GM12878 (cell line): ENCODE data around the gene CCDC57. TPM values are rescaled to one million over a fixed set of nuclear protein-coding genes. Genes with fewer than 3 reads are reported as not detected.

Experiments
- ATAC-seq: fragments of 200-7000 bp; cut with Tn5 transposase; 3 replicates; pipeline ENCODE4 v1.9.1; 2020; ENCODE audit warnings: mild to moderate bottlenecking, moderate library complexity
- BruUV-seq: library from RNA; stranded (reverse); fragments of 400-500 nt; replicated peaks from 2 replicates; lab custom pipeline; 2021; lab: Mats Ljungman, UMichigan
- CTCF ChIA-PET: fragments of 300-600 bp; sonication (Branson Sonifier 250); formaldehyde crosslinking; extraction: SDS; loops from one replicate; lab custom pipeline; 2021; ENCODE audit warnings: inconsistent platforms; lab: Yijun Ruan, JAX
- POLR2A ChIA-PET: fragments of 350-600 bp; formaldehyde crosslinking; extraction: SDS; loops from one replicate; lab custom pipeline; 2021; ENCODE audit warnings: inconsistent platforms; lab: Charles Lee
- RAD21 ChIA-PET: fragments of 300-600 bp; sonication (Branson Sonifier 250); formaldehyde crosslinking; loops from one replicate; lab custom pipeline; 2023; ENCODE audit warnings: antibody characterized with exemption; ENCODE audit not compliant: unreplicated experiment; lab: Charles Lee
- SMC1A ChIA-PET: fragments of 300-600 bp; sonication (Branson Sonifier 250); formaldehyde crosslinking; loops from one replicate; lab custom pipeline; 2023; ENCODE audit not compliant: unreplicated experiment, uncharacterized antibody; lab: Charles Lee
- DNase-seq: peaks from one replicate; pipeline ENCODE4 v3.0.0-alpha.2; 2011; ENCODE audit warnings: low read depth, low spot score
- FAIRE-seq: peaks from 3 replicates; lab custom pipeline; 2011; peaks lifted over from hg19 to GRCh38; lab: Jason Lieb, UNC
- H2AFZ ChIP-seq: 2 replicates; pipeline ENCODE4 v1.6.0; 2011; ENCODE audit warnings: low read depth, low read length, control low read depth; ENCODE audit not compliant: control insufficient read depth
- H3K27ac ChIP-seq: 2 replicates; pipeline ENCODE4 v1.5.1; 2011; ENCODE audit warnings: control low read depth; ENCODE audit not compliant: control insufficient read depth, insufficient read depth
- H3K27me3 ChIP-seq, 2 experiments: replicated peaks in 1 of 2; 2 replicates each; pipeline versions ENCODE4 v1.6.0 to v1.6.1; 2011; ENCODE audit warnings: low read length in 1 of 2; ENCODE audit not compliant: control insufficient read depth in 2 of 2, insufficient read depth in 2 of 2
- H3K36me3 ChIP-seq, 2 experiments: 2 replicates each; pipeline ENCODE4 v1.5.1; 2011; ENCODE audit warnings: low read length in 1 of 2; ENCODE audit not compliant: control insufficient read depth in 2 of 2, insufficient read depth in 2 of 2
- H3K4me1 ChIP-seq: 2 replicates; pipeline ENCODE4 v1.6.1; 2011; ENCODE audit warnings: mild to moderate bottlenecking, low read length, moderate library complexity, mixed read lengths; ENCODE audit not compliant: control insufficient read depth, insufficient read depth
- H3K4me2 ChIP-seq: 2 replicates; pipeline ENCODE4 v1.6.0; 2011; ENCODE audit warnings: control low read depth; ENCODE audit not compliant: control insufficient read depth, insufficient read depth
- H3K4me3 ChIP-seq: fragments of 200-600 bp; sonication (generic); 2 replicates; pipeline ENCODE4 v1.5.1; 2016
- H3K79me2 ChIP-seq: 2 replicates; pipeline ENCODE4 v1.6.0; 2011; ENCODE audit warnings: low read length; ENCODE audit not compliant: control insufficient read depth, insufficient read depth
- H3K9ac ChIP-seq: 2 replicates; pipeline ENCODE4 v1.8.0; 2011; ENCODE audit warnings: low read length, control low read depth, mixed read lengths; ENCODE audit not compliant: control insufficient read depth, insufficient read depth
- H3K9me3 ChIP-seq: replicated peaks from 3 replicates; pipeline ENCODE4 v1.5.1; 2011; ENCODE audit warnings: mild to moderate bottlenecking, low read length; ENCODE audit not compliant: control insufficient read depth, insufficient read depth
- H4K20me1 ChIP-seq: 2 replicates; pipeline ENCODE4 v1.6.0; 2011; ENCODE audit not compliant: control insufficient read depth, insufficient read depth
- BACH1 ChIP-seq: fragments of 450-650 bp; IDR thresholded peaks from 2 replicates; pipeline ENCODE4 v1.6.1; 2017; ENCODE audit warnings: mild to moderate bottlenecking, borderline replicate concordance
- BCL3 ChIP-seq: IDR thresholded peaks from 2 replicates; pipeline ENCODE4 v1.6.1; 2011; ENCODE audit warnings: borderline replicate concordance, low read depth, mild to moderate bottlenecking, moderate library complexity, low read length; ENCODE audit not compliant: insufficient read depth, poor library complexity, severe bottlenecking
- CEBPB ChIP-seq, 2 experiments: fragments of 150-350 bp in 1 of 2; IDR thresholded peaks; 2 replicates each; pipeline ENCODE4 v1.6.1; 2012 to 2014; ENCODE audit warnings: low read depth in 2 of 2, low read length in 2 of 2, borderline replicate concordance in 1 of 2, inconsistent platforms in 1 of 2
- E2F4 ChIP-seq: IDR thresholded peaks from 2 replicates; pipeline ENCODE4 v1.6.1; 2012; ENCODE audit warnings: low read depth, low read length, improper control_type of control experiment
- ESRRA ChIP-seq: IDR thresholded peaks from 2 replicates; pipeline ENCODE4 v1.6.1; 2012; ENCODE audit warnings: mild to moderate bottlenecking, low read length, improper control_type of control experiment
- FOS ChIP-seq: IDR thresholded peaks from 3 replicates; pipeline ENCODE4 v1.6.1; 2011; ENCODE audit warnings: borderline replicate concordance; ENCODE audit not compliant: insufficient read length; ENCODE audit errors: extremely low read depth
- FOXK2 ChIP-seq: fragments of 450-650 bp; IDR thresholded peaks from 2 replicates; pipeline ENCODE4 v1.6.1; 2017; ENCODE audit warnings: mild to moderate bottlenecking, moderate library complexity
- HDGF ChIP-seq: fragments of 450-650 bp; IDR thresholded peaks from 2 replicates; pipeline ENCODE4 v1.6.1; 2016; ENCODE audit warnings: antibody characterized with exemption
- KAT2A ChIP-seq: conservative IDR thresholded peaks from 2 replicates; pipeline ENCODE4 v1.6.1; 2011; ENCODE audit warnings: low read depth, low read length; ENCODE audit not compliant: control insufficient read depth
- KLF5 ChIP-seq: fragments of 450-650 bp; IDR thresholded peaks from 2 replicates; pipeline ENCODE4 v1.6.1; 2014; ENCODE audit warnings: mild to moderate bottlenecking; ENCODE audit not compliant: partially characterized antibody
- PAX8 ChIP-seq: fragments of 450-650 bp; IDR thresholded peaks from 2 replicates; pipeline ENCODE4 v1.6.1; 2017; ENCODE audit warnings: mild to moderate bottlenecking, moderate library complexity
- PKNOX1 ChIP-seq: fragments of 450-650 bp; IDR thresholded peaks from 2 replicates; pipeline ENCODE4 v1.6.1; 2016; ENCODE audit warnings: mild to moderate bottlenecking
- RB1 ChIP-seq: fragments of 450-650 bp; formaldehyde crosslinking; IDR thresholded peaks from 2 replicates; pipeline ENCODE4 v1.6.1; 2017; ENCODE audit warnings: mild to moderate bottlenecking, borderline replicate concordance
- SKIL ChIP-seq: fragments of 450-650 bp; IDR thresholded peaks from 2 replicates; pipeline ENCODE4 v1.6.1; 2017; ENCODE audit warnings: mild to moderate bottlenecking, low read depth, inconsistent platforms; ENCODE audit not compliant: poor library complexity, severe bottlenecking
- TARDBP ChIP-seq: IDR thresholded peaks from 2 replicates; pipeline ENCODE4 v1.6.1; 2016; ENCODE audit warnings: borderline replicate concordance
- ZBTB11 ChIP-seq: fragments of 450-650 bp; formaldehyde crosslinking; IDR thresholded peaks from 2 replicates; pipeline ENCODE4 v1.5.0; 2022; ENCODE audit warnings: mild to moderate bottlenecking, missing genetic modification characterization
- WGBS: methylation state at CpG from one replicate; pipeline ENCODE4 v1.1.6; 2016; ENCODE audit warnings: low lambda C conversion rate; ENCODE audit not compliant: insufficient replicate concordance, insufficient coverage; ENCODE audit errors: missing lambda C conversion rate; 5-methylcytosine and 5-hydroxymethylcytosine counted together
- in situ Hi-C: fragments of 300-500 bp; cut with MboI; formaldehyde crosslinking; loops from 9 replicates; pipeline ENCODE4 v1.14.3; 2018; ENCODE audit warnings: mixed read lengths
- intact Hi-C: fragments of 100-400 bp; cut with micrococcal nuclease; formaldehyde crosslinking; loops from one replicate; pipeline ENCODE4 v1.14.2; 2022; ENCODE audit not compliant: unreplicated experiment
- polyA plus RNA-seq, 11 experiments: library from polyadenylated mRNA; depleted of rRNA in 4 of 11; unstranded in 6 of 11; stranded (reverse) in 5 of 11; fragments of >200 nt; fragmentation: Nextera tagmentation in 4 of 11; fragmentation: Illumina TruSeq in 1 of 11; extraction: Ambion mirVana in 4 of 11; extraction: Trizol in 1 of 11; gene quantifications; 1 replicate in 1 of 11; 2 replicates in 10 of 11; pipeline versions ENCODE4 v1.2.1 to v1.2.3, GENCODE V29; 2011 to 2016; ENCODE audit warnings: inconsistent platforms in 2 of 11, missing spikeins in 2 of 11, low read depth in 1 of 11
- total RNA-seq, 4 experiments: library from RNA; depleted of rRNA in 3 of 4; stranded (reverse); fragments of >200 nt in 3 of 4; fragmentation: Illumina TruSeq in 1 of 4; extraction: Trizol in 1 of 4; gene quantifications; 2 replicates each; pipeline versions ENCODE4 v1.2.1 to v1.2.3, GENCODE V29; 2013 to 2021

The CCDC57 gene
- total and polyA plus RNA-seq, 10 of the 15 experiments (the other 5 are each of a cell fraction or from before 2014, with no cell fraction given) = 5.4 to 123 (median 45.8) TPM

GRCh38 chr17:82222816-82223215 lies 10.2 kb upstream of the CCDC57 start:
- no peak for FAIRE-seq
- Histone ChIP-seq H3K79me2 (peaks cover 2% of the 10 kb centered on the region; the same call in 1 of the 2 replicates), H3K4me2 (no peak overlapping the region), H3K27me3 (no peaks in the 10 kb centered on the region; a peak in 1 of 4 replicates), H3K4me1 (peaks cover 2% of the 10 kb centered on the region), H2AFZ (no peak overlapping the region), H3K27ac (no peak overlapping the region), H3K36me3 (no peaks in the 10 kb centered on the region), H3K4me3 (no peak overlapping the region), H3K9me3 (no peaks in the 10 kb centered on the region; the same call in 2 of the 3 replicates), H3K9ac (no peak overlapping the region), H4K20me1 (no peaks in the 10 kb centered on the region)
- ChIA-PET CTCF (no interaction called here), POLR2A (interaction anchor here (0.7 kb wide), 2 partner anchors 46 to 111 kb away, joined by 3 read pairs; partner anchors contain the start of gene SECTM1), SMC1A (no interaction called here), RAD21 (no interaction called here)
- no TSS peak for BruUV-seq
- no peak for DNase-seq
- WGBS = 63% methylated on average over 10 of the region's 10 CpGs
- no peak for ATAC-seq
- in situ Hi-C loops (no loop called here), intact Hi-C loops (no loop called here)
- TF ChIP-seq ESRRA = no peak
- no peak for TF ChIP-seq TARDBP
- no peak for TF ChIP-seq PKNOX1
- no peak for TF ChIP-seq BCL3
- no peak for TF ChIP-seq SKIL
- no peak for TF ChIP-seq BACH1
- TF ChIP-seq FOS = no peak
- no peak for TF ChIP-seq ZBTB11 (CRISPR knock-in tag)
- TF ChIP-seq KAT2A = no peak
- no peak for TF ChIP-seq CEBPB (IDR thresholded peaks at IDR 0.05; ENCODE audit: borderline replicate concordance in 1 of 2, low read depth in 2 of 2, low read length in 2 of 2)
- no peak for TF ChIP-seq HDGF
- TF ChIP-seq RB1 = no peak
- no peak for TF ChIP-seq FOXK2
- no peak for TF ChIP-seq E2F4
- no peak for TF ChIP-seq PAX8
- no peak for TF ChIP-seq KLF5
